ENCODE results near the gene TGFBI.

The TGFBI gene

DNA sequence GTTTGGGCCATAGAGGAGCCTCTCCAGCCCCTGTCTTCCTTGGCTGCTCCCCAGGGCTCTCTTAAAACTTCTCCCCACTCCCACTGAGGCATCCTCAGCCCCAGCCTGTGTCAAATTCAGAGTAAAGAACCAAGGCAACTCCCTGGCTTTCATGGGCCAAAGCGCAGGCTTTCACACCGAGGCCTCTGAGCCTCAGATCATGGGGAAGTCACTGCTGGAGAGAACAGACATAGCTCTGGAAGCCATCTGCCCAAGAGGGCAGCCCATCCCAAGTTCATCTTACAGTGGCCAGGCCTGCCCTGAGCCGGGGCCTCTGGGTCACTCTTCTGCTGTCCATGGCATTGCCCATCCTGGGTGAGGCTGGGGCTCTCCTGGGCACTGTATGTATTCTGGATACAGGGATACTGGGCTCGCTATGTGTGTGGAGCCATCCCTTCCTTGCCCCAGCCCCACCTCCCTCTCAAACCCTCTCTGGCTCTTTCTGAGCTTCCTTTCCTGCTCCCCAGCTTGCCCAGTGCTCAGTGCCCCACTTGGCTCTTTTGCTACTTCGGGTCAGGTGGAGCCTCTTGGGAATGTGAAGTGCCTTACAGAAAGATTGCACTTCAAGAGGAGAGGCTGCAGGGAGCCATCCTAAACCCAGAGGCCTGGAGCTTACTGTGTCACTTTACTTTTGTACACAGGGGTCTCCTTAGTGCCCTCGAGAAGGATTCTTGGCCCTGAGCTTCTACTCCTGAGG is 33.0 kb downstream of the TGFBI start:
- no peak overlapping the region for H3K4ac ChIP-seq (ENCODE audit: low read length)
- no peak overlapping the region for H3K18ac ChIP-seq (ENCODE audit: low read length)
- no peak overlapping the region for H2BK5ac ChIP-seq (ENCODE audit: low read length)
- H2BK15ac ChIP-seq (ENCODE audit: low read length): no peak overlapping the region
- H3K36me3 ChIP-seq (replicated peaks in 1 of 2; ENCODE audit: control insufficient read depth in 2 of 2, insufficient read depth in 2 of 2, low read length in 2 of 2): no peaks in the 10 kb centered on the region
- no peak overlapping the region for H3K27ac ChIP-seq (replicated peaks; ENCODE audit: low read length)
- no peak for DNase-seq (ENCODE audit: low spot score)
- peaks cover 0 to 10% of the 10 kb centered on the region in 2 donors for H3K4me1 ChIP-seq (ENCODE audit: control insufficient read depth in 2 of 2, insufficient read depth in 1 of 2, low read depth in 1 of 2, low read length in 2 of 2)
- no peak overlapping the region for H3K14ac ChIP-seq (ENCODE audit: low read length)
- no peak overlapping the region for H2AK5ac ChIP-seq (ENCODE audit: low read depth, low read length)
- no peak overlapping the region for H3K23ac ChIP-seq (ENCODE audit: low read depth, low read length, poor library complexity)
- H2BK120ac ChIP-seq (ENCODE audit: low read depth, low read length): no peak overlapping the region
- no CpG with 5 or more reads among the region's 6 CpGs for WGBS, 2 donors (ENCODE audit: extremely low coverage in 2 of 2, insufficient read length in 2 of 2, insufficient replicate concordance in 1 of 2)
- H2AFZ ChIP-seq (ENCODE audit: low read length): no peak overlapping the region
- H3K4me2 ChIP-seq (ENCODE audit: insufficient read depth, low read length, poor library complexity, severe bottlenecking): no peak overlapping the region
- H4K8ac ChIP-seq (ENCODE audit: low read depth, low read length): no peak overlapping the region
- no peak overlapping the region for H2BK12ac ChIP-seq (ENCODE audit: low read length)
- no peaks in the 10 kb centered on the region for H3K27me3 ChIP-seq (ENCODE audit: control insufficient read depth in 3 of 3, insufficient read depth in 3 of 3, low read depth in 1 of 3, low read length in 3 of 3)
- H3K4me3 ChIP-seq (ENCODE audit: low read length in 2 of 2): no peak overlapping the region
- no peak overlapping the region for H4K91ac ChIP-seq (ENCODE audit: low read depth, low read length, poor library complexity)
- H3K9me3 ChIP-seq (replicated peaks in 1 of 2; ENCODE audit: control insufficient read depth in 2 of 2, insufficient read depth in 1 of 2, low read depth in 1 of 2, low read length in 2 of 2): no peaks in the 10 kb centered on the region
- no peaks in the 10 kb centered on the region for H3K79me1 ChIP-seq (ENCODE audit: low read depth, low read length)
- H3K9ac ChIP-seq (ENCODE audit: low read depth, low read length, poor library complexity): no peak overlapping the region

DNA sequence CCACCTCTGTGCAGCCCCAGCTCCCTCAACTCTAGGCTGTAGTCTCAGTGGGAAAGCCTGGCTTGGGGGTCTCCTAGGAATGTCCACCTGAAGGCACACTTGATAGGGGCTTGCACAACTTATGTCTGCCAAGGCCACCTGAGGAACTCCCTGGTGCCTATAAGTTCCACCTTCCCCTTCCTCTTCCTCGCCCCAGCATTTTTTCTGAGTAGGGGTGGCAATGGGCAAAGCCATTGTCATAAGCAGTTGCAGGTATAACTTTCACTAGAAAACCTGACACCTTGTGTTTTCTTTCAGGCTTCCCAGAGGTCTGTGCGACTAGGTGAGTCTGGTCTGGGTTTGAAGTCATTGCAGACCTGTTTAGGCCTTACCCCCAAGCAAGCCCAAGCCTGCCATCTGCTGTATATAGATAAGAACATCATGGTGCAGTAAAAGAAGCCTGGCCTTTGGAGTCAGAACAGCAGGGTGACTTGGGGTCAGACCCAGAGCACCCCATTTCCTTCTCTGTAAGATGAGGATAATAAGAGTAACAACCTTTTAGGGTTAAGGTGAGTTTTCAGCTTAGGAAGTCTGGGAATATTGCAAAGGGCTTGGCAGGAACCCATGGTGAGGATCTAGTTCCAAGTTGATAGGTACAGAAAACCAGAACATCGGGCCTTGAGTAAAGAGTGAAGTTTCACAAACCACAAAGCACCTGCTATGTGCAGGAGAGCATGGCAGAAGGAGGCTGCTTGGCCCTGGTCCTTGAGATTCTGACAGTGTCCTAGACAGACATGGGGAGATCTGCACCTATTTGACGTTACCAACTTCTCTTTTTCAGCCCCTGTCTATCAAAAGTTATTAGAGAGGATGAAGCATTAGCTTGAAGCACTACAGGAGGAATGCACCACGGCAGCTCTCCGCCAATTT is 33.8 kb downstream of the TGFBI start:
- no peak overlapping the region for H2AFZ ChIP-seq (ENCODE audit: low read length)
- no peak overlapping the region for H3K27ac ChIP-seq (replicated peaks; ENCODE audit: low read length)
- H2BK12ac ChIP-seq (ENCODE audit: low read length): no peak overlapping the region
- H4K91ac ChIP-seq (ENCODE audit: low read depth, low read length, poor library complexity): no peak overlapping the region
- no peak overlapping the region for H4K8ac ChIP-seq (ENCODE audit: low read depth, low read length)
- H3K18ac ChIP-seq (ENCODE audit: low read length): no peak overlapping the region
- no peak overlapping the region for H2BK5ac ChIP-seq (ENCODE audit: low read length)
- H2BK15ac ChIP-seq (ENCODE audit: low read length): no peak overlapping the region
- H3K23ac ChIP-seq (ENCODE audit: low read depth, low read length, poor library complexity): no peak overlapping the region
- no peak overlapping the region for H2AK5ac ChIP-seq (ENCODE audit: low read depth, low read length)
- H3K4me2 ChIP-seq (ENCODE audit: insufficient read depth, low read length, poor library complexity, severe bottlenecking): no peak overlapping the region
- no peaks in the 10 kb centered on the region for H3K36me3 ChIP-seq (replicated peaks in 1 of 2; ENCODE audit: control insufficient read depth in 2 of 2, insufficient read depth in 2 of 2, low read length in 2 of 2)
- no peak overlapping the region for H3K9ac ChIP-seq (ENCODE audit: low read depth, low read length, poor library complexity)
- H3K4me1 ChIP-seq (ENCODE audit: control insufficient read depth in 2 of 2, insufficient read depth in 1 of 2, low read depth in 1 of 2, low read length in 2 of 2): peaks cover 0 to 8% of the 10 kb centered on the region in 2 donors
- H3K27me3 ChIP-seq (ENCODE audit: control insufficient read depth in 3 of 3, insufficient read depth in 3 of 3, low read depth in 1 of 3, low read length in 3 of 3): no peaks in the 10 kb centered on the region
- DNase-seq (ENCODE audit: low spot score): no peak
- no peaks in the 10 kb centered on the region for H3K79me1 ChIP-seq (ENCODE audit: low read depth, low read length)
- no peak overlapping the region for H3K14ac ChIP-seq (ENCODE audit: low read length)
- H3K4ac ChIP-seq (ENCODE audit: low read length): no peak overlapping the region
- no peak overlapping the region for H2BK120ac ChIP-seq (ENCODE audit: low read depth, low read length)
- WGBS, 2 donors (ENCODE audit: extremely low coverage in 2 of 2, insufficient read length in 2 of 2, insufficient replicate concordance in 1 of 2): no CpG with 5 or more reads among the region's 6 CpGs
- H3K9me3 ChIP-seq (replicated peaks in 1 of 2; ENCODE audit: control insufficient read depth in 2 of 2, insufficient read depth in 1 of 2, low read depth in 1 of 2, low read length in 2 of 2): no peaks in the 10 kb centered on the region
- H3K4me3 ChIP-seq (ENCODE audit: low read length in 2 of 2): no peak overlapping the region

DNA sequence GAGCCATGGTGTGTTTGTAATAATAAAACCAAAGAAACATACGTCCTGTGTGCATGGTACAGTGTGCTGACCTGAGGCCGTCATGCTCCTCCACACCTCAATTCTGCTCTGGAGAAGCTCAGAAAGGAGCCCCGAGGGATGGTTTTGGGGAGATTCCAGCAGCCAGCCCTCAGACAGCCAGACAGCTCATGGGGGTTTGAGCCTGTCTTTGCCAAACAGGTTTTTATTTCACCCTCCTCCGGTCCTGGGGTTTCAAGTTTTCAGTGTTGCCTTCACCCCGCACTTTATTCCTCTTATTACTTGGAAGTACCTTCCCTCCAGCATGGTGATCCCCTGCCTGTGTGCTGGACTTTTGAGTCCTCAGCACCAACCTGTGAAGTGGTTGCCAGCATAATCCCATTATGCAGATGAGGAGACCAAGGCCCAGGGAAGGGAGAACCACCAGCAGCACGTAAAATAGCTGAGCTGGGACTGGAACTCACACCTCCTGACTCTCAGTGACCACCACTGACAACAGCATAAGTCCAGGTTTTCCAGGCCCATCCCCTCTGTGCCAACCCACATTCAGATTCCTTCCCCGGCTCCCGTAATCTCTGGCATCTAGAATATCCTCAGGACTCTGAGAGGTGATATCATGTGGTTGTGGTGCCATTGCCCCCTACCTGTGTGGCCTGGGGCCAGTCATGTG is 35.1 kb downstream of the TGFBI start:
- Histone ChIP-seq H3K18ac (ENCODE audit: low read length) (no peak overlapping the region), H3K4me1 (ENCODE audit: control insufficient read depth in 2 of 2, insufficient read depth in 1 of 2, low read depth in 1 of 2, low read length in 2 of 2) (no peaks in the 10 kb centered on the region), H3K4me2 (ENCODE audit: insufficient read depth, low read length, poor library complexity, severe bottlenecking) (no peak overlapping the region), H3K27me3 (ENCODE audit: control insufficient read depth in 3 of 3, insufficient read depth in 3 of 3, low read depth in 1 of 3, low read length in 3 of 3) (no peaks in the 10 kb centered on the region), H4K91ac (ENCODE audit: low read depth, low read length, poor library complexity) (no peak overlapping the region), H2BK5ac (ENCODE audit: low read length) (no peak overlapping the region), H2BK120ac (ENCODE audit: low read depth, low read length) (no peak overlapping the region), H2BK15ac (ENCODE audit: low read length) (no peak overlapping the region), H3K4me3 (ENCODE audit: low read length in 2 of 2) (no peak overlapping the region), H3K9me3 (replicated peaks in 1 of 2; ENCODE audit: control insufficient read depth in 2 of 2, insufficient read depth in 1 of 2, low read depth in 1 of 2, low read length in 2 of 2) (peaks cover 0 to 1% of the 10 kb centered on the region in 2 donors), H3K79me1 (ENCODE audit: low read depth, low read length) (no peaks in the 10 kb centered on the region), H3K36me3 (replicated peaks in 1 of 2; ENCODE audit: control insufficient read depth in 2 of 2, insufficient read depth in 2 of 2, low read length in 2 of 2) (no peaks in the 10 kb centered on the region), H3K9ac (ENCODE audit: low read depth, low read length, poor library complexity) (no peak overlapping the region), H2BK12ac (ENCODE audit: low read length) (no peak overlapping the region), H3K14ac (ENCODE audit: low read length) (no peak overlapping the region), H3K27ac (replicated peaks; ENCODE audit: low read length) (no peak overlapping the region), H3K23ac (ENCODE audit: low read depth, low read length, poor library complexity) (no peak overlapping the region), H2AFZ (ENCODE audit: low read length) (no peak overlapping the region), H4K8ac (ENCODE audit: low read depth, low read length) (no peak overlapping the region), H3K4ac (ENCODE audit: low read length) (no peak overlapping the region), H2AK5ac (ENCODE audit: low read depth, low read length) (no peak overlapping the region)
- no peak for DNase-seq (ENCODE audit: low spot score)
- no CpG with 5 or more reads among the region's 8 CpGs for WGBS, 2 donors (ENCODE audit: extremely low coverage in 2 of 2, insufficient read length in 2 of 2, insufficient replicate concordance in 1 of 2)

DNA sequence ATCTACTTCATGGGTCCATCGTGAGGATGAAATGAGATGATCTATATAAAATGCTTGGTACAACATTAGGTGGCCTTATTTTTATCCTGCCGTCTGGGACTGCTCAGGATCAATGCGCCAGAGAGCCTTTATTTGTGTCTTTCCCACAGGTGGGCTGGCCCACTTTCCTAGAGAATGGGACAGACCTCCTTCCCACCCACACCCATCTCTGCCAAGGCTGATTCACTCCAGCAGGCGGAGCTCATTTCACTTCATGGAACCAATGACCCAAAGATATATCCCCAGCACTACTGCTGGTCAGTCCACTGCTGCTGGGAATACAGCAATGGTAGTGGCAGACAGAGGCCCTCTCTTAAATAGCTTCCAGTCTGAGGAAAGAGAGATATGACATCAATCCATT is 35.7 kb downstream of the TGFBI start:
- H3K4ac ChIP-seq (ENCODE audit: low read length): no peak overlapping the region
- H3K9ac ChIP-seq (ENCODE audit: low read depth, low read length, poor library complexity): no peak overlapping the region
- H3K27me3 ChIP-seq (ENCODE audit: control insufficient read depth in 3 of 3, insufficient read depth in 3 of 3, low read depth in 1 of 3, low read length in 3 of 3): no peaks in the 10 kb centered on the region
- no peak overlapping the region for H2BK15ac ChIP-seq (ENCODE audit: low read length)
- no peak overlapping the region for H4K91ac ChIP-seq (ENCODE audit: low read depth, low read length, poor library complexity)
- H3K4me2 ChIP-seq (ENCODE audit: insufficient read depth, low read length, poor library complexity, severe bottlenecking): no peak overlapping the region
- no peak overlapping the region for H2AK5ac ChIP-seq (ENCODE audit: low read depth, low read length)
- H3K14ac ChIP-seq (ENCODE audit: low read length): no peak overlapping the region
- H2BK5ac ChIP-seq (ENCODE audit: low read length): no peak overlapping the region
- no peak overlapping the region for H2AFZ ChIP-seq (ENCODE audit: low read length)
- no peak for DNase-seq (ENCODE audit: low spot score)
- H3K4me3 ChIP-seq (ENCODE audit: low read length in 2 of 2): no peak overlapping the region
- H4K8ac ChIP-seq (ENCODE audit: low read depth, low read length): no peak overlapping the region
- no peak overlapping the region for H2BK120ac ChIP-seq (ENCODE audit: low read depth, low read length)
- H2BK12ac ChIP-seq (ENCODE audit: low read length): no peak overlapping the region
- H3K27ac ChIP-seq (replicated peaks; ENCODE audit: low read length): no peak overlapping the region
- no peaks in the 10 kb centered on the region for H3K79me1 ChIP-seq (ENCODE audit: low read depth, low read length)
- H3K23ac ChIP-seq (ENCODE audit: low read depth, low read length, poor library complexity): no peak overlapping the region
- peaks cover 0 to 4% of the 10 kb centered on the region in 2 donors for H3K9me3 ChIP-seq (replicated peaks in 1 of 2; ENCODE audit: control insufficient read depth in 2 of 2, insufficient read depth in 1 of 2, low read depth in 1 of 2, low read length in 2 of 2)
- WGBS, 2 donors (ENCODE audit: extremely low coverage in 2 of 2, insufficient read length in 2 of 2, insufficient replicate concordance in 1 of 2): no CpG with 5 or more reads among the region's 4 CpGs
- no peaks in the 10 kb centered on the region for H3K36me3 ChIP-seq (replicated peaks in 1 of 2; ENCODE audit: control insufficient read depth in 2 of 2, insufficient read depth in 2 of 2, low read length in 2 of 2)
- H3K4me1 ChIP-seq (ENCODE audit: control insufficient read depth in 2 of 2, insufficient read depth in 1 of 2, low read depth in 1 of 2, low read length in 2 of 2): no peaks in the 10 kb centered on the region
- no peak overlapping the region for H3K18ac ChIP-seq (ENCODE audit: low read length)
